C4-2B (cell line): ENCODE measurements around the gene KRTAP9-1.

ENCODE experiments used
- ZFX ChIP-seq: fragments of 450-650 bp; IDR thresholded peaks from 2 replicates; pipeline ENCODE4 v1.6.1; 2017
- TF ChIP-seq, protein P1 (sequence below): fragments of 450-650 bp; conservative IDR thresholded peaks from 2 replicates; pipeline ENCODE4 v1.5.1; 2017; ENCODE audit warnings: mild to moderate bottlenecking

DNA sequence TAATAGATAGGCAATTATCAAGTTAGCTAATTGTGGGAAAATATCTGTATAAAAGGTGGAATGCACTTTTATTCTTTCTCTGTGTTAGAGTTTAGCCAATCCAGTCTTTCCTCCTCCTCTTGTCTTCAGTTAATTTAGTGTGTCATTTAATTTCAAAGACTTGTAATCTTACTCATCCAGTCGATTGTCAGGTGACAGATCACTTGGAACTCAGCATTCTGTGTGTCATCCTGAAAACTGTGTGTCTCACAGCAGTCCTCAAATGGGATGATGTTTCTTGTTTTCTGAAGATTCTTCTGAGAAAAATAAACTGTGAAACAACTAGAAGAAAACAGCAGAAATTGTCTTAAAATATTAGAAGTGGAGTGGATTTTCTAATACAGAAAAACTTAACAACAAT is 4.7 kb upstream of the KRTAP9-1 start:
- TF ChIP-seq, protein P1, sequence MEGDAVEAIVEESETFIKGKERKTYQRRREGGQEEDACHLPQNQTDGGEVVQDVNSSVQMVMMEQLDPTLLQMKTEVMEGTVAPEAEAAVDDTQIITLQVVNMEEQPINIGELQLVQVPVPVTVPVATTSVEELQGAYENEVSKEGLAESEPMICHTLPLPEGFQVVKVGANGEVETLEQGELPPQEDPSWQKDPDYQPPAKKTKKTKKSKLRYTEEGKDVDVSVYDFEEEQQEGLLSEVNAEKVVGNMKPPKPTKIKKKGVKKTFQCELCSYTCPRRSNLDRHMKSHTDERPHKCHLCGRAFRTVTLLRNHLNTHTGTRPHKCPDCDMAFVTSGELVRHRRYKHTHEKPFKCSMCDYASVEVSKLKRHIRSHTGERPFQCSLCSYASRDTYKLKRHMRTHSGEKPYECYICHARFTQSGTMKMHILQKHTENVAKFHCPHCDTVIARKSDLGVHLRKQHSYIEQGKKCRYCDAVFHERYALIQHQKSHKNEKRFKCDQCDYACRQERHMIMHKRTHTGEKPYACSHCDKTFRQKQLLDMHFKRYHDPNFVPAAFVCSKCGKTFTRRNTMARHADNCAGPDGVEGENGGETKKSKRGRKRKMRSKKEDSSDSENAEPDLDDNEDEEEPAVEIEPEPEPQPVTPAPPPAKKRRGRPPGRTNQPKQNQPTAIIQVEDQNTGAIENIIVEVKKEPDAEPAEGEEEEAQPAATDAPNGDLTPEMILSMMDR, result no peak
- no peak for TF ChIP-seq ZFX
